ENCODE results near the gene GABARAP.

DNA sequence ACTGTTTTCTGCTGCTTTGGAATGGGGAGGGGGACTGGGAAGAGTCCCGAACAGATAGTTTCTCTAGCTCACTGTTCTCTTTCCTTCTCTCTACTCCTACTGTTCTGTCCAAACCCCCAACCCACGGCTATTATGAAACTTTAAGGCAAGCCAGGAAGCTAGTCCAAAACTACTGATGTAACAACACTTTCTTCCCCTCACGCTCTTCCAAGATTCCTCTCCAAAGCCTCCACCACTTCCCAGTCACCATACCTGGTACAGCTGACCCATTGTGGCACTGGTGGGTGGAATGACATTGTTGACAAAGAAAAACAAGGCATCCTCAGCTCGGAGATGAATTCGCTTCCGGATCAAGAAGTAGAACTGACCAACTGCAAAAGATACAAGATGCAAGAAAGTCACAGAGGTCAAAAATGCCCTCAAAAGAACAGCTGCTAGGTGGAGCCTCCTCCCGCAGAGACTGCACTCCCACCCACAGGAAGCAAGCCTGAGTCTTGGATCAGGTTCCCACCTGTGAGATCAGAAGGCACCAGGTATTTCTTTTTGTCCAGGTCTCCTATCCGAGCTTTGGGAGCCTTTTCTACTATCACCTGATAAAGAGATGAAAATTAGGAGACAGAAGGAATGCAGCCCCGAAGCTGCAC is 1.0 kb downstream of the GABARAP start:
- TF ChIP-seq, protein P1, sequence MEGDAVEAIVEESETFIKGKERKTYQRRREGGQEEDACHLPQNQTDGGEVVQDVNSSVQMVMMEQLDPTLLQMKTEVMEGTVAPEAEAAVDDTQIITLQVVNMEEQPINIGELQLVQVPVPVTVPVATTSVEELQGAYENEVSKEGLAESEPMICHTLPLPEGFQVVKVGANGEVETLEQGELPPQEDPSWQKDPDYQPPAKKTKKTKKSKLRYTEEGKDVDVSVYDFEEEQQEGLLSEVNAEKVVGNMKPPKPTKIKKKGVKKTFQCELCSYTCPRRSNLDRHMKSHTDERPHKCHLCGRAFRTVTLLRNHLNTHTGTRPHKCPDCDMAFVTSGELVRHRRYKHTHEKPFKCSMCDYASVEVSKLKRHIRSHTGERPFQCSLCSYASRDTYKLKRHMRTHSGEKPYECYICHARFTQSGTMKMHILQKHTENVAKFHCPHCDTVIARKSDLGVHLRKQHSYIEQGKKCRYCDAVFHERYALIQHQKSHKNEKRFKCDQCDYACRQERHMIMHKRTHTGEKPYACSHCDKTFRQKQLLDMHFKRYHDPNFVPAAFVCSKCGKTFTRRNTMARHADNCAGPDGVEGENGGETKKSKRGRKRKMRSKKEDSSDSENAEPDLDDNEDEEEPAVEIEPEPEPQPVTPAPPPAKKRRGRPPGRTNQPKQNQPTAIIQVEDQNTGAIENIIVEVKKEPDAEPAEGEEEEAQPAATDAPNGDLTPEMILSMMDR (IDR thresholded peaks at IDR 0.05; ENCODE audit: low read length) = no peak
- TF ChIP-seq EZH2 (IDR thresholded peaks at IDR 0.05; ENCODE audit: borderline replicate concordance, low read length) = no peak

Measured in OCI-LY1 (cell line).